Right renal pelvis (tissue), 4 donors: Measurements from ENCODE around the gene KANK2. TPM values are rescaled to one million over a fixed set of nuclear protein-coding genes. Genes with fewer than 3 reads are reported as not detected.
A peak's percentile ranks its signal among the peaks of the same experiment; 100 is the strongest.
"Not testable (repeated sequence)": the region's sequence is repeated elsewhere in the genome, so short reads cannot be mapped to it uniquely, and the experiment has no call there.

Source experiments
- DNase-seq, 4 donors: peaks; one replicate each; pipeline ENCODE4 v3.0.0-alpha.2; 2013; ENCODE audit warnings: low read depth in 4 of 4, low spot score in 3 of 4, missing footprints in 1 of 4
- polyA plus RNA-seq, 4 donors: library from polyadenylated mRNA; unstranded; fragments of 120-200 nt; gene quantifications; one replicate each; pipeline ENCODE4 v1.2.1, GENCODE V29; 2013; ENCODE audit not compliant: insufficient read length in 4 of 4

Gene KANK2
- polyA plus RNA-seq, 4 donors = 119 to 127 (median 123) TPM

DNA sequence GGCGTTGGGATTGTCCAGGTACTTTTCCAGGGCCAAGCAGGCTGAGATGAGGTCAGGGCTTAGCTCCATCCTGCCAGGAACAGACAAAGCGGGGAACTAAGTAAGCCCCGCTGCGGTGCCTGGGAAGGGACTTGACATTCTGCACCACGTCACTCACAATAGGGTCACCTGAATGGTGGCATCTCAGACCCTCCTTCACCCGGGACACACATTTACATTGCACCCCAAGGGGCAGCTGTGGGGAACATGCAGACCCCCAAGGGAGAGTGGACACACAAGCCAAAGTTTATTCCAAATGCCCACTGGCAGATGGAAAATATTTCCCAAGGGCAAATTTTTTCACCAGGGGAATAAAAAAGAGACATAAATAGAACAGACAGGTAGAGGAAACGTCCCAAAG, 21.4 kb downstream of the KANK2 start:
- DNase-seq = no peak

DNA sequence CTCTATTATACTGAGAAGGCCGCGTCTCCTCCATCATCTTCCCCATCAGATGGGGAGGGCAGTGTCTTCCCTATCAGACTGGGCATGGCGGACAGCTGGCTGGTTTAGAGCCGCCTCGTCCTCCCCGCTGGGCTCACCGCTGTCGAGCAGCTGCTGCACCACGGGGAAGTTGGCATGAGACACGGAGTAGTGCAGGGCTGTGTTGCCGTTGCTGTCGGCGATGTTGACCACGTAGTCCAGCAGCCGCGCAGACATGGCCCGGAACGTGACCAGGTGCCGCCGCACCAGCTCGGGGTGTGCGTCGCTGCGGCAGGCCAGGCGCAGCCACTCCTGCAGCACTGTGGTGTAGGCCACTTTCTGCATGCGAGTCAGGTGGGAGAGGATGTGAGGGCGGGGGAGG, 23.0 kb downstream of the KANK2 start:
- no peak for DNase-seq

DNA sequence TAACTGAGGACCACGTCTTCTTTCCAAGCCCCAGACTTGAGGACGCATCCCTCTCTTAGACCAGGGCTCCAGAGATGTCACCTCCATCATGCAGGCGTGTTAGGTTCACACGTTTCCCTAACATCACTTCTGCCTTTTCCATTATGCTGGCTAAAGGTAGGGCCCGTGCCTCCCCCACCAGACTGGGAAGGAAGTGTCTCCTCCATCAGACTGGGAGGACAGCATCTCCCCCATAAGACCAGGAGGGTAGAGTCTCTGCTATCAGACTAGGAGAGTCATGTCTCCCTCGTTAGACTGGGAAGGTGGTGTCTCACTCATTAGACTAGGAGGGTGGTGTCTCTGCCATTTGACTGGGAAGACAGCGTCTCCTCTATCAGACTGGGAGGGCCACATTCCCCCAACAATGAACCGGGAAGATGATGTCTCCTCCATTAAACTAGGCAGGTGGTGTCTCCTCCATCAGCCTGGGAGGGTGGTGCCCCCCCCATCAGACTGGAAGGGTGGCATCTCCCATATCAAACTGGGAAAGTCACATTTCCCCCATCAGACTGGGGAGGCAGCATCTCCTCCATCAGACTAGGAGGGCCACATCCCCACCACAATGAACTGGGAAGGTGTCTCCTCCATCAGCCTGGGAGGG, 23.7 kb downstream of the KANK2 start:
- no peak for DNase-seq

DNA sequence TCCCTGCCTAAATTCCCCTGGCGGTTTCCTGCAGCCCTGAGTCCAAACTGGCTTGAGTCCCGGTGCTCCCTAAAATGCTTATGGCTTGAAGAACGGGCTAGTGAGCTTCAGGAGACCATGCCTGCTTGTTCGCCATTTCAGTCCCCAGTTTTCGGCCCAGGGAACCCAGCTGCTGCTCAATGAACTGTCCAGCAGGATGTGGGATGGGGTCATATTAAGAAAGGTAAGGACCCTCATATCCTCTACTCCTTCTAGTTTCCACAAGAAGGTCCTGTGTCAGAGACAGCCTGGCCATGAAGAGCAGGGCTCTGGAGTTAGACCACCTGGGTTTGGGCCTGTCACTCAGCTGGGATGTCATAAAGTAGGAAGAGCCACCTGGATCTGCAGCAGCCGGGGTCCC, 24.8 kb downstream of the KANK2 start:
- no peak for DNase-seq

DNA sequence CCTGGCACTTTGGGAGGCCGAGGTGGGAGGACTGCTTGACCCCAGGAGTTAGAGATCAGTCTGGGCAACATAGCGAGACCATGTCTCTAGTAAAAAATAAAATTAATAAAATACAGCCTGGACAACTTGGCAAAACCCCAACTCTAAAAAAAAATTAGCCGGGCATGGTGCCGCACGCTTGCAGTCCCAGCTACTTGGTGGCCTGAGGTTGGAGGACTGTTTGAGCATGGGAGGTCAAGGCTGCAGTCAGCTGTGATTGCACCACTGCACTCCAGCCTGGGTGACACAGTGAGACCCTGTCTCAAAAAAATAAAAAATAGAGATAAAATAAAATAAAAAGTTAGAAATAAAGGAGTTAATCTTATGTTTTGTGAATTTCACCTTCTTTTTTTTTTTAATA, 26.2 kb downstream of the KANK2 start:
- no peak for DNase-seq

DNA sequence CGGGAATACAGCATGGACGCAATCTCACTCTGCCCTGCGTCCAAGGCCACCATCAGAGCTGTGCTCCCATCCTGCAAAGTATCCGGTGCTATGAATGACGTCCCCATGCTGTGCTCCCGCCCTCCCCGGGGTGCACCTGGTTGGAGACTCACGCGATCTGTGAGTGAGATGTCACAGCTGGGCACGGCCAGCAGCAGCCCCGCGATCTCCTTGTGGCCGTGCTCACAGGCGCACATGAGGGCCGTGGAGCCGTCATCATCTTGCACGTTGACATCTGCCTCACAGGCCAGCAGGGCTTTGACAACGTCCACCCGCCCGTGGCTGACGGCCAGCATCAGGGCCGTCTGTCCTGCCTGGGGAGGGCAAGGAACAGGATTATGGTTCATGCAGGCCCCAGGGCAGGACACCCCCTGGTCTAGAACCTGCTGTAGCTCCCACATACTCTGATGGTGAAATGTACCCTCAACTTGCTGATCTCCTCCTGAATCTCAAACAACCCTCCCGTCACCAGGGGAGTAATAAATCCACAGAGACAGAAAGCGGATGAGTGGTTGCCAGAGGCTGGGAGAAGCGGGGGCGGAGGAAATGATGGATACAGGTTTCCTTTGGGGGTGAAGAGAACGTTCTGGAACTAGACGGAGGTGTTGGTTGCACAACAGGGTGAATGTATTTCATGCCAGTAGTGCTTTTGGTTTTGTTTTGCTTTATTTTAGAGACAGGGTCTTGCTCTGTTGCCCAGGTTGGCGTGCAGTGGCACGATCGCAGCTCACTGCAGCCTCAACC, 27.3 kb downstream of the KANK2 start:
- no peak for DNase-seq

DNA sequence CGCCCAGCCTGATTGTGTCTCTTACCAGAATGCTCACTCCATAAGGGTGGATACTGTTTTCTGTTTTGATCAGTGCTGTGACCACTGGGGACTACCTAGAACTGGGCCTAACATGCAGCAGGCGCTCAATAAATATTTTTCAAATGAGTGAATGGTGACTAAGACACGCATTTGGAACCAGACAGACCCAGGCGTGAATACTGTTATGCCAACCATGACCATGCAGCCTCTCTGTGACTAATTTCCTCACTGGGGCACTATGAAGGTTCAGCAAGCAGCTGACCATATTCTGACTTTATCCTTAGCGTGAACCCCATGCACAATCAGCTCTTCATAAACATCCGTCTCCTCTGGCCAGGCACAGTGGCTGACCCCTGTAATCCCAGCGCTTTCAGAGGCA, 28.8 kb downstream of the KANK2 start:
- DNase-seq = no peak

DNA sequence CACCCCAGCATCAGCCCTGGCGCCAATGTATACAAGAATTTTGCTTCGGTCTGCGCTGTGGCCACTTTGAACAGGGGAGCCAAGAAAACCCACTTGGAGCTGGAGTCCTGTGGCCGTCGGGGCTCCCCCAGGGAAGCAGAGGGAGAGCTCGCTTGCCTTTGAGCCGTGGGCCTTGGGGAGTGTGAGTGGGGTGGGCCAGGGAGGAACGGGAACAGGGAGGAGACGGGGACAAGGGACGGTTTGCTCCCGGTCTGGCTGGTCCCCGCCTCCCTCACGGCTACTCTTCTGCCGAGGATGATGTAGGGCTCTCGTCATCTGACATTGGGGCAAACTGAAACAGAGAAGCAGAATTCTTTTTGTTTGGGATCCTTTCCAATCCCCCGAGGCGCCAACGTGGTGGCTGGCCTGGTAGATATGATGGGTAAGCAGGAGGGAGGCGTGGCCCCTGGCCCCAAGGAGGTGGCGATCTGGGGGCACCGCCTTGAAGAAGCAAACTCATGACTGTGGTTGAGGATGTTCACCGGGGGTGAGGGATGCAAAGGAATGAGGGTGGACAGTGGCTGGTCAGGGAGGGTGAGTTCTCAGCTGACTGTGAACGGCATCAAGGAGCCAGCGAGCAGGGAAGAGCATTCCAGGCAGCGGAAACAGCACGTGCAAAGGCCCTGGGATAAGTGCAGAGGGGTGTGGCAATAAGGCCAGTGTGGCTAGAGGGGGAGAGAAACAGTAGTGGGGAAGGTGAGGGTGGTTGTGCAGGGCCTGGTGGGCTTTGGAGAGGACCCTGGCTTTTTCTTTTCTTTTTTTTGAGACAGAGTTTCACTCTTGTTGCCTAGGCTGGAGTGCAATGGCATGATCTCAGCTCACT, 30.8 kb downstream of the KANK2 start:
- no peak for DNase-seq

DNA sequence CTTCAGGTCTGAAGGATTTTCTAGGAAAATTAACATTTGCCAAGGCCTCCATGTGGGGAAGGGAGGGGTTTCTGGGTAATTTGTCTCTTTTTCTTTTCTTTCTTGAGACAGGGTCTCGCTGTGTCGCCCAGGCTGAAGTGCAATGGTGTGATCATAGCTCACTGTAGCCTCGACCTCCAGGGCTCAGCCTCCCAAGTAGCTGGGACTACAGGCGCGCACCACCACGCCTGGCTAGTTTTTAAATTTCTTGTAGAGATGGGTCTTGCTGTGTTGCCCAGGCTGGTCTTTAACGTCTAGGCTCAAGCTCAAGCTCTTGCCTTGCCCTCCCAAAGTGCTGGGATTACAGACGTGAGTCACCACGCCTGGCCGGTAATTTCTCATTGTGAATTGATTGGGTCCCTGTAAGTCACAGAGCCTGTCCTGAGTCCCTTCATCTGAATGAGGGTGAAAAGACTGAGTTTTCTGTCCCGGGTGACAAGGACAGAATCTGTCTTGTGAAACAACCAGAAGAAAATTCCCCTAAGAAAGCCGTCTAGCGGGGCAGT, 31.8 kb downstream of the KANK2 start:
- DNase-seq = no peak

DNA sequence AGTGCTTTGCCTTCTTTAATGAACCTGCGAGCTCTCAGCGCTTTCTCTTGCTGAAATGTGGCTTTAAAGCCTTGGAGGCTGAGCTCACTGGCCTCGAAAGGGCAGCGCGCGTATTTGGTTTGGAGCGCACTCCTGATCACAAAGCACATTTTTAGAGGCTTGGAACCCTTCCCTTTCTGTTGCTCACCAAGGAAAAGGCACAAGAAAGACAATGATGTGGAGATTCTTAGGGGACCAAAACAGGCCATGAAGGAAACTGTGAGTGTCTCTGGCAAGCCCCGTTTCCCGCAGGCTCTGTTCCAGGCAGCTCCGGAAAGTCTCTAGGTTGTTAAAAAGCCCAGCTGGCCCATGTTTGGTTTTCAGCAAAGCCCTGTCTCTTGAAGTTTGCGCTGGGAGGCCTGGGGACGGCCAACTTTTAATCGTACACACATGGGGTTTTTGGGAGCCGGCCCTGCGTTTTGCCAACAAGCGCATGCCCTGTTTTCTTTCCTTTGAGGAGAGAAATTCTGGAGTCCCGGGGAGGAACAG, 32.4 kb downstream of the KANK2 start:
- peak in 1 of 4 donors; percentile 51 for DNase-seq

DNA sequence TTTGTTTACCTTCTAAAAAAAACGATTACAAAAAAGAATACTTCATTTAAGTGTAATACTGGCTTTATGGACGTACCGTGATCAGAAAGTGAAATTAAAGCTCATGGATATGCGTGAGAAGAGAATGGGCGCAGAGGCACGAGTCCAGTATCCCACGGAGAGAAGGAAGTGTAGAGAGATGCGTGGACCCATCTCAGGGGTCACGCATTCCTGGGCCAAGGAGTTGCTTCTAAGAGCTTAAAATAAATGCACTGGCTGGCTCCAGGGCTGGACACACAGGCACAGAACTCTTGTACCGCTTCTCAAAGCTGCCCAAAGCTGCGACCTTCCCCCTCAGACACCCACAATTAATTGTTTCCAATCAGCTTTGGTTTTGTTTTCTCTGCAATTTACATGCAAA, 33.0 kb downstream of the KANK2 start:
- DNase-seq = no peak

DNA sequence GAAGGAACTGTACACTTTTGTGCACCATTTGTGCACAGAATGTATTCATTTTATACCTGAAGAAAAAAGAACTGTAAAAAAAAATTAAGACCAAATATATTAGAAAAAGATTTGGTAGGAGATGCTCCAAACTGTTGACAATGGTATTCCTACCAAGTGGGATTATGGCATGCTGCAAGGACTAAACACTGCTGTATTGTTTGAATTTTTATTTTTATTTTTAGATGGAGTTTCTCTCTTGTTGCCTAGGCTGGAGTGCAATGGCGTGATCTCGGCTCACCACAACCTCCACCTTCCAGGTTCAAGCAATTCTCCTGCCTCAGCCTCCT, 36.9 kb downstream of the KANK2 start:
- not testable (repeated sequence) for DNase-seq

DNA sequence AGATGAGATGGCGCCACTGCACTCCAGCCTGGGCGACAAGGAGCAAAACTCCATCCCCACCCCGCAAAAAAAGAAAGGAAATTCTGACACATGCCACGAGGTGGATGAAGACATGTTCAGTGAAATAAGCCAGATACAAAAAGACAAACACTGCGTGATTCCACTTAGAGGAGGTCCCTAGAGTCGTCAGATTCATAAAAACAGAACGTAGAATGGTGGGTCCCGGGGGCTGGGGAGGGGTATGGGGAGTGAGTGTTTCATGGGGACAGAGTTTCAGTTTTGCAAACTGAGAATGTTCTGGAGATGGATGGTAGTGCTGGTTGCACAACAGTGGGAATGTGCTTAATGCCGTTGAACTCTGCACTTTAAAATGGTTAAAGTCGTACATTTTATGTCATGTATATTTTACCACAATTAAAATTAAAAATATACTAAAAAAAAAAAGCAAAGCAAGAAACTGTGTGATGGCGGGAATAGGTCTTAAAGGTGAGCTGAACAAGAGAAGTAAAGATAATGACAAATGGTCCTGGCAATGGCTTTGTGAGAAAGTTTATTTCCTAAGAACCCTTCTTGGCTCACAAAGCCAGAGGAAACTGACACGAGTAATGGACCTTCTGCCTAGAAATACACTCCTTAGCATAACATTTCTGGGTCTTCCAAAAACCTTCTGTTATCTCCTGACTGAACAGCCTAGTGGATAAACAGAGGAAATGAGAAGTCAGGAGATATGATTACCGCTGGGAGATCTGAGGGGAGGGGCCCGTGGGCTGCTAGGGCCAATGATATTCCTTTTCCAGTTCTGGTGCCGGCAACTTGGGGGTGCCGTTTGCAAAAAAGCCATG, 37.5 kb downstream of the KANK2 start:
- DNase-seq = no peak

DNA sequence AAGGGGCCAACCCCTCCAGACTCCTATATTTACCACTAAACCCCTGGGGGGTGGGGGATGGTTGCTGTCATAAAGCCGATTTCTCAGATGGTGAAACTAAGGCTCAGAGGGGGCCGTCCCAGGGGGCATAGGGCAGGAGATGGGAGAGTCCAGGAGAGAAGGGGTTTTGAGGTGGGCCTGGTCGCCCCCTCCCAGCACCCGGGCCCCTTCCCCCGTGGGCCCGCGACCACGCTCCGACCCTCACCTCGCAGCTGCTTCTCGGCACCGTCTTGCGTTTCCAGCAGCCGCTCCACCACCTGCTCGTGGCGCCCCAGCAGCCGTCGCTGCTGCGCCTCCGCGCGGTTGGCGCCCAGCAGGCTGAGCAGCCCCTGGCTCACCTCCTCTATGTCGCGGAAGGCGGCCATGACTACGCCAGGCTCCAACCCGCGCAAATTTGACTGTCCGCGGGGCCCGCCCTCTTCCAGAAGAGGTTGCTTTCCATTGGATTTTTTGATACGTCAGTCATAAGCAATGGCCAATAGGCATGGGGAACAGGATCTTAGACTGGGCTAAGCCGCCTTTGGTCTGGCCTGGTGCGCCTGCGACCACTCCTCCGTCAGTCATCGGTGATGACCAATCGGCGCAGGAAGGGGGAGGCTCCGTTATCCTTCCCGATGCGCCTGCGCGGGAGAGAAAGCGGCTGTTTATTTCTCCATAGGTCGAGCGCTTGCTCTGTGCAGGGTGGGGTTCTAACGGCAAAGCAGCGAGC, 41.8 kb downstream of the KANK2 start, which contains the start of gene SPC24:
SPC24 (minus strand) TSS at position 410 of the 748 bp plus-strand sequence; CDS start at position 404, 6 bp downstream.
- DNase-seq = peak; percentile 88 to 95 (median 94)

DNA sequence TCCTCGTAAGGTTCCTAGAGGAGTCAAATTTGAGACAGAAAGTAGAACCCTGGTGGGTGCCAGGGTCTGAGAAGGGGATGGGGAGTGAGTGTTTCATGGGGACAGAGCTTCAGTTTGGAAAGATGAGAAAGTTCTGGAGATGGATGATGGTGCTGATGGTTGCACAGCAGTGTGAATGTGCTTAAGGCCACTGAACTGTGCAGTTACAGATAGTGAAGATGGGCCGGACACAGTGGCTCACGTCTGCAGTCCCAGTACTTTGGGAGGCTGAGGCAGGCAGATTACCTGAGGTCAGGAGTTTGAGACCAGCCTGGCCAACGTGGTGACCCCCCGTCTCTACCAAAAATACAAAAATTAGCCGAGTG, 42.7 kb downstream of the KANK2 start:
- DNase-seq = no peak

DNA sequence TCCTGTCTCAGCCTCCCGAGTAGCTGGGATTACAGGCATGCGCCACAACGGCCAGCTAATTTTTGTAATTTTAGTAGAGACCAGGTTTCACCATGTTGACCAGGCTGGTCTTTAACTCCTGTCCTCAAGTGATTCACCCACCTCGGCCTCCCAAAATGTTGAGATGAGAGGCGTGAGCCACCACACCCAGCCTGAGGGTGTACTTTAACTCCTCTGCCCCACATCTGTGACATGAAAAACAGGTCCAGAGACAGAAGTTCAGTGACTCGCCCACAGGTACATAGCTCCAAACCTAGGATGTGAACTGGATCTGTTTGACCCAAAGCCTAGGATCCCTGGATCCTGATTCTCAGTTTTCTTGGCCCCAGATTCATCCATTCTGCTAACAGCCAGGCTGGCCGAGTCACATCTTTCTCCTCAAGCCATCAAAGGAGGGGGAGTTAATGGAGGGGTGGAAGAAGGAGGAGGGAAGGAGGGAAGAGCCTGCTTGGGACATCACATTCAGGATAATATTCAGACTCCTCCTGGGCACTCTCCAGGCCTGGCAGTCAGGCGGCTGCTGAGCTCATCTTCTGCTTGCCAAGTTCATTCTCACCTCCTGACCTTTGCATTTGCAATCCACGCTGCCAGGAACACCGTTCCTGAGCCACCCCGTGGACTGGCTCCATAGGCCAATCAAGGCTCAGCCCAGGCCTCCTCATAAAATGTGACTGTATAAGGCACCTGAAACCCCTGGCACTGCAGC, 44.9 kb downstream of the KANK2 start:
- no peak for DNase-seq

DNA sequence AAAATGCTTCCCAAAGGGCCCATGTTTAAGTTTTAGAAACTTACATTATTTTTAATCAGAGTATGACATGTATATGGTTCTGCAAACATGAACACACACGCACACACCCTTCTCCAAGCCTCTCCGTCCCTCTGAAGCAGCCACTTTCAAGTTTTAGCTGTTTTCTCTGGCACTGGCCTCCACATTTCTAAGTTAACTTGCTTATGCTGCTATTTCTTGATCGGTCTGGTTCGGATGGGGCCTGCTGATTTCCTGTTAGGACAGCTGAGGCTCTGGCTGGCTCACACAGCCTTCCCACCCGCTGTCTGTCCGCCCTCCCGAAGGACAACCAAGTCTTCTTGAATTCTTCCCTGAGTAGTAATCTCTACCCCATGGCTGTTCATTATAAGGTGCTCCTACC, 46.2 kb downstream of the KANK2 start:
- DNase-seq = no peak

DNA sequence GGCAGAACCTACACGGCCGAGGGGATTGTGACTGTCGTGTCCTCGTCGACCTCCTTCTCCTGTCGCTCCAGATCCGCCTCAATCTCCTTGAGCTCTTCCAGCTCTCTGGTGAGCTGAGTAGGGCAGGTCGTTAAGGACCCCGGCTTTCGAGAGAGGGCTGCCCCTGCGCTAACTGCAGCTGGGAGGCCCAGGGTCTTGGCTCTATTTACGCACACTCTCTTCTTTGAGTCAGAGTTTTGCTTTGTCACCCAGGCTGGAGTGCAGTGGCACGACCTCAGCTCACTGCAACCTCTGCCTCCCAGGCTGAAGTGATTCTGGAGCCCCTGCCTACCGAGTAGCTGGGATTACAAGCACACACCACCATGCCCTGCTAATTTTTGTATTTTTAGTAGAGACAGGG, 49.3 kb downstream of the KANK2 start:
- no peak for DNase-seq

DNA sequence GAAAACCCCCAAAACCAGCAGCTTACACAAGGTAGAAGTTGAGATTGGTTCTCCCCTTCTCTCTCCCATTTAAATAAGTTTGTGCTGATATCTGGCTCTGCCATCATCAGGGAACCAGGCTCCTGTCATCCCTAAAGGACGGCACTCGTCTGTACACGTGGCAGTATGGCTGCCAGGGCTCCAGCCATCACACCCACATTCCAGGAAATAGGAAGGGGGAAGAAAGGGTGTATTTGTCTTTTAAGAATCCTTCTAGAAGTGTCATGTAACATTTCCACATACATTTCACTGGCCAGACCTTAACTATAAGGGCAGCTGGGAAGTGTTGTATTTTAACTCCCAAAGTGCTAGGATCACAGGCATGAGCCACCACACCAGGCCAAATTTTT, 51.8 kb downstream of the KANK2 start:
- no peak for DNase-seq
